A172 (cell line): ENCODE results near the gene EMP2. TPM values are rescaled to one million over a fixed set of nuclear protein-coding genes. Genes with fewer than 3 reads are reported as not detected.
"Not testable (repeated sequence)": the region's sequence is repeated elsewhere in the genome, so short reads cannot be mapped to it uniquely, and the experiment has no call there.

Source experiments
- DNase-seq: peaks from one replicate; pipeline ENCODE4 v3.0.0-alpha.2; 2015; ENCODE audit warnings: low spot score
- total RNA-seq: library from RNA; depleted of rRNA; stranded (reverse); fragments of >200 nt; shearing (Covaris generic); gene quantifications from 2 replicates; pipeline ENCODE4 v1.2.3, GENCODE V29; 2014

The EMP2 gene
- total RNA-seq, 1 experiment from 2014 or later: 11.6 TPM

GRCh38 chr16:10578474-10579316, 1.7 kb downstream of the EMP2 start:
- DNase-seq: no peak

GRCh38 chr16:10577305-10578202, 2.8 kb downstream of the EMP2 start:
- no peak for DNase-seq

- DNase-seq: no peak
Measured at GRCh38 chr16:10576390-10577304, 3.8 kb downstream of the EMP2 start.

- no peak for DNase-seq
Measured at GRCh38 chr16:10575506-10576130, 4.8 kb downstream of the EMP2 start.

GRCh38 chr16:10572611-10573010, 7.8 kb downstream of the EMP2 start:
- no peak for DNase-seq

- DNase-seq: peak; percentile 19
Measured at GRCh38 chr16:10571354-10571753, 9.0 kb downstream of the EMP2 start.

GRCh38 chr16:10569621-10570020, 10.8 kb downstream of the EMP2 start:
- DNase-seq: peak; percentile 21

- DNase-seq: no peak
Measured at GRCh38 chr16:10566613-10567012, 13.8 kb downstream of the EMP2 start.

- no peak for DNase-seq
Measured at GRCh38 chr16:10565167-10565566, 15.2 kb downstream of the EMP2 start.

- no peak for DNase-seq
Measured at GRCh38 chr16:10564591-10564990, 15.8 kb downstream of the EMP2 start.

GRCh38 chr16:10562361-10562899, 18.0 kb downstream of the EMP2 start:
- DNase-seq: no peak

GRCh38 chr16:10561425-10561824, 19.0 kb downstream of the EMP2 start:
- DNase-seq: no peak

- no peak for DNase-seq
Measured at GRCh38 chr16:10561001-10561400, 19.4 kb downstream of the EMP2 start.

GRCh38 chr16:10559792-10560191, 20.6 kb downstream of the EMP2 start:
- DNase-seq: not testable (repeated sequence)

GRCh38 chr16:10558746-10559641, 21.4 kb downstream of the EMP2 start:
- peak; percentile 53 for DNase-seq

- no peak for DNase-seq
Measured at GRCh38 chr16:10558305-10558704, 22.1 kb downstream of the EMP2 start.

- no peak for DNase-seq
Measured at GRCh38 chr16:10557750-10558149, 22.6 kb downstream of the EMP2 start.

GRCh38 chr16:10556236-10556635, 24.2 kb downstream of the EMP2 start:
- no peak for DNase-seq

GRCh38 chr16:10554569-10554968, 25.8 kb downstream of the EMP2 start:
- no peak for DNase-seq

GRCh38 chr16:10552998-10553491, 27.4 kb downstream of the EMP2 start:
- no peak for DNase-seq
